ENCODE results near the gene OBP2A.
"Not testable (repeated sequence)": the region's sequence is repeated elsewhere in the genome, so short reads cannot be mapped to it uniquely, and the experiment has no call there.

OBP2A gene

GRCh38 chr9:135545646-135546176 lies at the start of gene OBP2A:
Gene OBP2A, plus strand, starts transcription at chr9:135546126. Its CDS starts 55 bp downstream, at chr9:135546181.
- H3K4me1 Mint-ChIP-seq (ENCODE audit: low read depth); H3K27ac Mint-ChIP-seq; intact Hi-C loops (cut with micrococcal nuclease); H3K27me3 Mint-ChIP-seq; H3K4me3 Mint-ChIP-seq; H3K9me3 Mint-ChIP-seq; H3K36me3 Mint-ChIP-seq (ENCODE audit: low read depth): not testable (repeated sequence)

GRCh38 chr9:135498381-135499126 lies 47.4 kb upstream of the OBP2A start:
- intact Hi-C loops (cut with micrococcal nuclease) = no loop called here
- H3K27ac Mint-ChIP-seq = no peak overlapping the region
- no peaks in the 10 kb centered on the region for H3K9me3 Mint-ChIP-seq
- H3K4me3 Mint-ChIP-seq = no peak overlapping the region
- H3K36me3 Mint-ChIP-seq (ENCODE audit: low read depth) = peaks cover 30% of the 10 kb centered on the region
- peaks cover 20% of the 10 kb centered on the region for H3K27me3 Mint-ChIP-seq
- H3K4me1 Mint-ChIP-seq (ENCODE audit: low read depth) = peaks cover 25% of the 10 kb centered on the region

GRCh38 chr9:135499326-135500070 lies 46.4 kb upstream of the OBP2A start:
- peak overlapping the region; percentile 92 for H3K27ac Mint-ChIP-seq
- intact Hi-C loops (cut with micrococcal nuclease) = no loop called here

GRCh38 chr9:135500071-135500524 lies 45.8 kb upstream of the OBP2A start:
- peaks cover 45% of the 10 kb centered on the region for H3K36me3 Mint-ChIP-seq (ENCODE audit: low read depth)
- H3K9me3 Mint-ChIP-seq = no peaks in the 10 kb centered on the region
- peak overlapping the region; percentile 98 for H3K4me3 Mint-ChIP-seq
- intact Hi-C loops (cut with micrococcal nuclease) = no loop called here
- peak overlapping the region; percentile 92 for H3K27ac Mint-ChIP-seq
- peaks cover 20% of the 10 kb centered on the region for H3K27me3 Mint-ChIP-seq
- H3K4me1 Mint-ChIP-seq (ENCODE audit: low read depth) = peaks cover 33% of the 10 kb centered on the region

More at GRCh38 chr9:135499326-135500070, 46.4 kb upstream of the OBP2A start:
- H3K9me3 Mint-ChIP-seq = no peaks in the 10 kb centered on the region
- peaks cover 20% of the 10 kb centered on the region for H3K27me3 Mint-ChIP-seq
- H3K36me3 Mint-ChIP-seq (ENCODE audit: low read depth) = peaks cover 39% of the 10 kb centered on the region
- H3K4me1 Mint-ChIP-seq (ENCODE audit: low read depth) = peaks cover 31% of the 10 kb centered on the region
- peak overlapping the region; percentile 98 for H3K4me3 Mint-ChIP-seq

GRCh38 chr9:135500525-135501260 lies 45.2 kb upstream of the OBP2A start, which contains the start of gene MRPS2:
Gene MRPS2, plus strand, starts transcription at chr9:135500682. Its CDS starts 29 bp downstream, at chr9:135500711.
- H3K4me3 Mint-ChIP-seq = peak within 1 kb of the TSS; percentile 98
- no peaks in the 10 kb centered on the region for H3K9me3 Mint-ChIP-seq
- peak within 1 kb of the TSS; percentile 92 for H3K27ac Mint-ChIP-seq
- H3K27me3 Mint-ChIP-seq = peaks cover 20% of the 10 kb centered on the region
- intact Hi-C loops (cut with micrococcal nuclease) = no loop called here
- H3K36me3 Mint-ChIP-seq (ENCODE audit: low read depth) = peaks cover 49% of the 10 kb centered on the region
- H3K4me1 Mint-ChIP-seq (ENCODE audit: low read depth) = peaks cover 33% of the 10 kb centered on the region

GRCh38 chr9:135501261-135502167 lies 44.4 kb upstream of the OBP2A start:
- peak overlapping the region; percentile 92 for H3K27ac Mint-ChIP-seq
- peaks cover 20% of the 10 kb centered on the region for H3K27me3 Mint-ChIP-seq
- intact Hi-C loops (cut with micrococcal nuclease) = no loop called here

GRCh38 chr9:135502168-135502872 lies 43.6 kb upstream of the OBP2A start:
- H3K27me3 Mint-ChIP-seq = peaks cover 16% of the 10 kb centered on the region
- peaks cover 49% of the 10 kb centered on the region for H3K36me3 Mint-ChIP-seq (ENCODE audit: low read depth)
- peak overlapping the region; percentile 40 for H3K27ac Mint-ChIP-seq
- intact Hi-C loops (cut with micrococcal nuclease) = no loop called here
- peak overlapping the region; percentile 98 for H3K4me3 Mint-ChIP-seq
- H3K4me1 Mint-ChIP-seq (ENCODE audit: low read depth) = peaks cover 33% of the 10 kb centered on the region
- H3K9me3 Mint-ChIP-seq = no peaks in the 10 kb centered on the region

More at GRCh38 chr9:135501261-135502167, 44.4 kb upstream of the OBP2A start:
- Mint-ChIP-seq H3K4me3 (peak overlapping the region; percentile 98), H3K4me1 (ENCODE audit: low read depth) (peaks cover 33% of the 10 kb centered on the region), H3K36me3 (ENCODE audit: low read depth) (peaks cover 49% of the 10 kb centered on the region), H3K9me3 (no peaks in the 10 kb centered on the region)

GRCh38 chr9:135502873-135503321 lies 43.0 kb upstream of the OBP2A start:
- peak overlapping the region; percentile 40 for H3K27ac Mint-ChIP-seq
- no peaks in the 10 kb centered on the region for H3K9me3 Mint-ChIP-seq
- peaks cover 33% of the 10 kb centered on the region for H3K4me1 Mint-ChIP-seq (ENCODE audit: low read depth)
- intact Hi-C loops (cut with micrococcal nuclease) = no loop called here
- H3K36me3 Mint-ChIP-seq (ENCODE audit: low read depth) = peaks cover 49% of the 10 kb centered on the region
- peaks cover 12% of the 10 kb centered on the region for H3K27me3 Mint-ChIP-seq
- H3K4me3 Mint-ChIP-seq = no peak overlapping the region

GRCh38 chr9:135503371-135504261 lies 42.3 kb upstream of the OBP2A start:
- peaks cover 33% of the 10 kb centered on the region for H3K4me1 Mint-ChIP-seq (ENCODE audit: low read depth)
- no peak overlapping the region for H3K27ac Mint-ChIP-seq
- peaks cover 49% of the 10 kb centered on the region for H3K36me3 Mint-ChIP-seq (ENCODE audit: low read depth)
- peaks cover 2% of the 10 kb centered on the region for H3K9me3 Mint-ChIP-seq
- peaks cover 7% of the 10 kb centered on the region for H3K27me3 Mint-ChIP-seq
- intact Hi-C loops (cut with micrococcal nuclease) = no loop called here
- H3K4me3 Mint-ChIP-seq = no peak overlapping the region

- intact Hi-C loops (cut with micrococcal nuclease) = no loop called here
- H3K27ac Mint-ChIP-seq = no peak overlapping the region
- H3K4me1 Mint-ChIP-seq (ENCODE audit: low read depth) = peaks cover 31% of the 10 kb centered on the region
- H3K4me3 Mint-ChIP-seq = no peak overlapping the region
- peaks cover 4% of the 10 kb centered on the region for H3K27me3 Mint-ChIP-seq
- H3K9me3 Mint-ChIP-seq = peaks cover 12% of the 10 kb centered on the region
- peaks cover 49% of the 10 kb centered on the region for H3K36me3 Mint-ChIP-seq (ENCODE audit: low read depth)
Measured at GRCh38 chr9:135504262-135505243, 41.4 kb upstream of the OBP2A start.
